ENCODE data around the gene MYO5B.

DNA sequence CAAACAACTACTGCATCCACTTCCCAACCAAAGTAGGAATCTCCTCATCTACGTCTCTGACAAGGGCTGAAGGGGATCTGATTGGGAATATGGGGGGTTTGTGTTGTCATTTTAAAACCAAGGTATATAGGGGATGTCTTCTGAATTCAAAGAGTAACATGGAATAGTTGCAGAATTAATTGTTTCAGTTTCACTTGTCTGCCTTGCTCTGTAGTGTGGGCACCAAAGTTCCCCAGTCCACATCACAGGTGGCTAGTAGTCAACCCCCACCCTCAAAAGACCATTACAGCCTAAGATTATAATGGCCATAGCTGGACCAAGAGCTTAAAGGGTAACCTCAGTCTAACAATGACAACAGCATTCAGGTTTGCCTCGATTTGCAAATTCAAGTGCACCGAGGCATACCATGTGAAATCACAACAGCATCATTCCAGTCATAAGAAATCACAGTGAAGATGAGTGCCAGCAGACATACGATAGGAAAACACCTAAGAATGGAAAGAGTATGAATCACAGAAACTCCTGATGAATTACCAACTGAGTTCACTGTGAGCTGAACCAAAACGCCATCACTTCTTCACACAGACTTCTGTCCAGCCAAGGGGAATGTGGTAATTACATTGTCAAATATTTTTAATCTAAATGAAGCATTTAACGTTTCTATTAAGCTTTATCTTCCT lies 52.4 kb downstream of the MYO5B start:
- no peak for TF ChIP-seq SP1 (IDR thresholded peaks at IDR 0.05; ENCODE audit: low read depth, low read length)
- TF ChIP-seq ZNF274 (IDR thresholded peaks at IDR 0.05; ENCODE audit: insufficient read depth, insufficient read length) = no peak
- TF ChIP-seq, protein P1, sequence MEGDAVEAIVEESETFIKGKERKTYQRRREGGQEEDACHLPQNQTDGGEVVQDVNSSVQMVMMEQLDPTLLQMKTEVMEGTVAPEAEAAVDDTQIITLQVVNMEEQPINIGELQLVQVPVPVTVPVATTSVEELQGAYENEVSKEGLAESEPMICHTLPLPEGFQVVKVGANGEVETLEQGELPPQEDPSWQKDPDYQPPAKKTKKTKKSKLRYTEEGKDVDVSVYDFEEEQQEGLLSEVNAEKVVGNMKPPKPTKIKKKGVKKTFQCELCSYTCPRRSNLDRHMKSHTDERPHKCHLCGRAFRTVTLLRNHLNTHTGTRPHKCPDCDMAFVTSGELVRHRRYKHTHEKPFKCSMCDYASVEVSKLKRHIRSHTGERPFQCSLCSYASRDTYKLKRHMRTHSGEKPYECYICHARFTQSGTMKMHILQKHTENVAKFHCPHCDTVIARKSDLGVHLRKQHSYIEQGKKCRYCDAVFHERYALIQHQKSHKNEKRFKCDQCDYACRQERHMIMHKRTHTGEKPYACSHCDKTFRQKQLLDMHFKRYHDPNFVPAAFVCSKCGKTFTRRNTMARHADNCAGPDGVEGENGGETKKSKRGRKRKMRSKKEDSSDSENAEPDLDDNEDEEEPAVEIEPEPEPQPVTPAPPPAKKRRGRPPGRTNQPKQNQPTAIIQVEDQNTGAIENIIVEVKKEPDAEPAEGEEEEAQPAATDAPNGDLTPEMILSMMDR (IDR thresholded peaks at IDR 0.05 in 2 of 3, conservative IDR thresholded peaks at IDR 0.05 in 1 of 3; ENCODE audit: control insufficient read depth in 2 of 3, extremely low read depth in 1 of 3, insufficient read depth in 1 of 3, low read depth in 3 of 3, low read length in 3 of 3) = no peak
- TF ChIP-seq POLR2A (IDR thresholded peaks at IDR 0.05; ENCODE audit: low read depth, low read length) = no peak
- TF ChIP-seq ZNF24 (IDR thresholded peaks at IDR 0.05) = 0 out of 2 replicates have a peak, but pooled peaks have one; percentile 40
- no peak for TF ChIP-seq CBFB (IDR thresholded peaks at IDR 0.05; ENCODE audit: low read depth)
- no peak for TF ChIP-seq MEF2A (IDR thresholded peaks at IDR 0.05; ENCODE audit: insufficient read depth, low read depth, low read length)
- TF ChIP-seq HCFC1 (IDR thresholded peaks at IDR 0.05; ENCODE audit: low read length) = no peak
- TF ChIP-seq RB1 (IDR thresholded peaks at IDR 0.05; ENCODE audit: borderline replicate concordance) = no peak
- TF ChIP-seq FOXM1 (IDR thresholded peaks at IDR 0.05; ENCODE audit: low read depth, low read length) = no peak
- no peak for TF ChIP-seq RFX5 (IDR thresholded peaks at IDR 0.05; ENCODE audit: low read depth, low read length)
